ENCODE data around the gene AKT3.

GRCh38 chr1:243596431-243597062 lies 253.5 kb downstream of the AKT3 start:
- no peak for TF ChIP-seq POLR2AphosphoS5 (IDR thresholded peaks at IDR 0.05; ENCODE audit: insufficient read depth in 1 of 2, low read depth in 1 of 2)
- TF ChIP-seq, protein P1, sequence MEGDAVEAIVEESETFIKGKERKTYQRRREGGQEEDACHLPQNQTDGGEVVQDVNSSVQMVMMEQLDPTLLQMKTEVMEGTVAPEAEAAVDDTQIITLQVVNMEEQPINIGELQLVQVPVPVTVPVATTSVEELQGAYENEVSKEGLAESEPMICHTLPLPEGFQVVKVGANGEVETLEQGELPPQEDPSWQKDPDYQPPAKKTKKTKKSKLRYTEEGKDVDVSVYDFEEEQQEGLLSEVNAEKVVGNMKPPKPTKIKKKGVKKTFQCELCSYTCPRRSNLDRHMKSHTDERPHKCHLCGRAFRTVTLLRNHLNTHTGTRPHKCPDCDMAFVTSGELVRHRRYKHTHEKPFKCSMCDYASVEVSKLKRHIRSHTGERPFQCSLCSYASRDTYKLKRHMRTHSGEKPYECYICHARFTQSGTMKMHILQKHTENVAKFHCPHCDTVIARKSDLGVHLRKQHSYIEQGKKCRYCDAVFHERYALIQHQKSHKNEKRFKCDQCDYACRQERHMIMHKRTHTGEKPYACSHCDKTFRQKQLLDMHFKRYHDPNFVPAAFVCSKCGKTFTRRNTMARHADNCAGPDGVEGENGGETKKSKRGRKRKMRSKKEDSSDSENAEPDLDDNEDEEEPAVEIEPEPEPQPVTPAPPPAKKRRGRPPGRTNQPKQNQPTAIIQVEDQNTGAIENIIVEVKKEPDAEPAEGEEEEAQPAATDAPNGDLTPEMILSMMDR (IDR thresholded peaks at IDR 0.05), result no peak

Measured in vagina (tissue), 2 donors.